GM18909 (cell line): ENCODE measurements around the gene SCAF11.

Experiments
- ATAC-seq: cut with Tn5 transposase; IDR thresholded peaks from one replicate; pipeline ENCODE4 v1.9.1; 2021; ENCODE audit warnings: mild to moderate bottlenecking; ENCODE audit not compliant: unreplicated experiment, poor library complexity

The SCAF11 gene

GRCh38 chr12:45986641-45987339 is 3.6 kb downstream of the SCAF11 start:
- ATAC-seq, result no peak

GRCh38 chr12:45981075-45981837 is 9.1 kb downstream of the SCAF11 start:
- no peak for ATAC-seq

- ATAC-seq, result no peak
These were observed 9.8 kb downstream of the SCAF11 start for GRCh38 chr12:45980540-45980939.

- ATAC-seq, result no peak
These were observed 12.3 kb downstream of the SCAF11 start for GRCh38 chr12:45978108-45978507.

GRCh38 chr12:45977620-45978019 is 12.8 kb downstream of the SCAF11 start:
- ATAC-seq, result no peak

- ATAC-seq, result no peak
These were observed 14.9 kb downstream of the SCAF11 start for GRCh38 chr12:45975506-45975905.

GRCh38 chr12:45974883-45975282 is 15.5 kb downstream of the SCAF11 start:
- ATAC-seq, result no peak

- ATAC-seq, result no peak
These were observed 16.1 kb downstream of the SCAF11 start for GRCh38 chr12:45974171-45974719.

GRCh38 chr12:45973526-45973925 is 16.8 kb downstream of the SCAF11 start:
- ATAC-seq, result no peak

GRCh38 chr12:45970391-45970790 is 20.0 kb downstream of the SCAF11 start:
- ATAC-seq, result no peak

- ATAC-seq, result no peak
These were observed 21.3 kb downstream of the SCAF11 start for GRCh38 chr12:45969084-45969483.

GRCh38 chr12:45966486-45966885 is 23.9 kb downstream of the SCAF11 start:
- ATAC-seq, result no peak

- ATAC-seq, result no peak
These were observed 27.6 kb downstream of the SCAF11 start for GRCh38 chr12:45962553-45963325.

GRCh38 chr12:45959728-45960127 is 30.6 kb downstream of the SCAF11 start:
- no peak for ATAC-seq

- ATAC-seq, result no peak
These were observed 31.3 kb downstream of the SCAF11 start for GRCh38 chr12:45959025-45959424.

GRCh38 chr12:45948546-45948945 is 41.8 kb downstream of the SCAF11 start:
- no peak for ATAC-seq

- ATAC-seq, result no peak
These were observed 43.9 kb downstream of the SCAF11 start for GRCh38 chr12:45946435-45946834.

- no peak for ATAC-seq
These were observed 45.6 kb downstream of the SCAF11 start for GRCh38 chr12:45944771-45945170.

GRCh38 chr12:45939759-45940158 is 50.6 kb downstream of the SCAF11 start:
- no peak for ATAC-seq

- no peak for ATAC-seq
These were observed 51.8 kb downstream of the SCAF11 start for GRCh38 chr12:45938566-45938965.

GRCh38 chr12:45934956-45935355 is 55.4 kb downstream of the SCAF11 start:
- no peak for ATAC-seq
